Breast epithelium (tissue), 3 donors: Measurements from ENCODE around the gene CFAP157.

Source experiments
- POLR2AphosphoS5 ChIP-seq, 3 donors: sonication (generic); formaldehyde crosslinking; IDR thresholded peaks; one replicate each; pipeline ENCODE4 v1.6.1; 2017; ENCODE audit warnings: antibody characterized with exemption in 3 of 3
- TF ChIP-seq, protein P1 (sequence below), 3 donors: fragments of 450-650 bp; IDR thresholded peaks; one replicate each; pipeline ENCODE4 v1.5.1; 2016 to 2017; ENCODE audit warnings: antibody characterized with exemption in 3 of 3, mild to moderate bottlenecking in 3 of 3, moderate library complexity in 3 of 3

DNA sequence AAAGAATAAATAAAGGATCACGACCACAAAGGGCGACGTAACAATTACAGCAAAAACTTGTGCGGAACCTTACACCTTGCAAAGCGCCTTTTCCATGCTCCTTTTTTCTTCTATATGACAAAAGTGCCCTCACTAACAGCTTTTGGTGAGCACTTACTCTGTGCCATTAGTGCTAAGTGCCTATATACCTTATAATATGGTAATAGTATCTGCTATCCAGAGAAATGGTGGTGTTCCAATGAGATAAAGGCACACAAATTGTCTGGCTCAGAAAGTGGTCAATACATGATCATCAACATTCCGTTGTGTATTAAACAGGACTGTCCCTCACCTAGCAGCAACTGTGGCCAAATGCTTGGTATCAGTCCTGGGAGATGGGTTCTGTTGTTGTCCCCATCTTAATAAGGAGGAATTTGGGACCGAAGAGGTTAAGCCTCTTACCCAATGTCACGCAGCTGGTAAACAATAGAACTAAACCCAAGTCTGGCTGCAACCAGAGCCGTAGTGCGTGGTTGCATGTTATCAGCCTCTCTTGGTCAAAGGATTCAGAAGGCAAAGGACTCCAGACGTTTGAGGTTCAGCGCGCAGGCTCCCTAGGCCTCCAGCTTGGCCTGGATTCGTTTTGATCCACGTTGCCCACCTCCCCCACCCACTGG lies 28.9 kb downstream of the CFAP157 start:
- TF ChIP-seq, protein P1, sequence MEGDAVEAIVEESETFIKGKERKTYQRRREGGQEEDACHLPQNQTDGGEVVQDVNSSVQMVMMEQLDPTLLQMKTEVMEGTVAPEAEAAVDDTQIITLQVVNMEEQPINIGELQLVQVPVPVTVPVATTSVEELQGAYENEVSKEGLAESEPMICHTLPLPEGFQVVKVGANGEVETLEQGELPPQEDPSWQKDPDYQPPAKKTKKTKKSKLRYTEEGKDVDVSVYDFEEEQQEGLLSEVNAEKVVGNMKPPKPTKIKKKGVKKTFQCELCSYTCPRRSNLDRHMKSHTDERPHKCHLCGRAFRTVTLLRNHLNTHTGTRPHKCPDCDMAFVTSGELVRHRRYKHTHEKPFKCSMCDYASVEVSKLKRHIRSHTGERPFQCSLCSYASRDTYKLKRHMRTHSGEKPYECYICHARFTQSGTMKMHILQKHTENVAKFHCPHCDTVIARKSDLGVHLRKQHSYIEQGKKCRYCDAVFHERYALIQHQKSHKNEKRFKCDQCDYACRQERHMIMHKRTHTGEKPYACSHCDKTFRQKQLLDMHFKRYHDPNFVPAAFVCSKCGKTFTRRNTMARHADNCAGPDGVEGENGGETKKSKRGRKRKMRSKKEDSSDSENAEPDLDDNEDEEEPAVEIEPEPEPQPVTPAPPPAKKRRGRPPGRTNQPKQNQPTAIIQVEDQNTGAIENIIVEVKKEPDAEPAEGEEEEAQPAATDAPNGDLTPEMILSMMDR (IDR thresholded peaks at IDR 0.05), result peak in 1 of 3 donors; percentile 5
- TF ChIP-seq POLR2AphosphoS5 (IDR thresholded peaks at IDR 0.05), result no peak
